HG02852 (cell line): ENCODE measurements around the gene ROR2.

ENCODE experiments used
- ATAC-seq: cut with Tn5 transposase; IDR thresholded peaks from one replicate; pipeline ENCODE4 v1.9.1; 2021; ENCODE audit warnings: mild to moderate bottlenecking, moderate library complexity; ENCODE audit not compliant: unreplicated experiment

Gene ROR2

DNA sequence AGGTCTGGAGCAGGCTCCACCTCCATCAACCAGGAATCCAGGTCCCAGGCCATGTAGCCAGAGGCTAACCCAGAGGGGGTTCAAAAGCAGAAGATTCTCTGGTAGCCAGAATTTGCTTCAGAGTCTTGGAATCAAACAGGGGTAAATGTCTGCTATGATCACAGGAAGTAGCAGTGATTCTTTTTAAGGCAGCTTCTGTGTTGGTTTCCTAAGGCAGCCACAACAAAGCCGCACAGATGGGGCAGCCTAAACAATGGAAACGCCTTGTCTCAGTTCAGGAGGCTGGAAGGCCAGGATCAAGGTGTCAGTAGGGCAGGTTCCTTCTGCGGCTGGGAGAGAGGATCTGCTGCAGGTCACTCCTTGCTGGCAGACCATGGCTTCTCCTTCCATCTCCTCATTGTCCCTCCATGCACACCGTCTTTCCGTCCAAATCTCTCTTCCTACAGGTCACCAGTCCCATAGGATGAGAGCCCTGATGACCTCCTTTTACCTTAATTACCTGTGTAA, 167.3 kb downstream of the ROR2 start:
- ATAC-seq = no peak

DNA sequence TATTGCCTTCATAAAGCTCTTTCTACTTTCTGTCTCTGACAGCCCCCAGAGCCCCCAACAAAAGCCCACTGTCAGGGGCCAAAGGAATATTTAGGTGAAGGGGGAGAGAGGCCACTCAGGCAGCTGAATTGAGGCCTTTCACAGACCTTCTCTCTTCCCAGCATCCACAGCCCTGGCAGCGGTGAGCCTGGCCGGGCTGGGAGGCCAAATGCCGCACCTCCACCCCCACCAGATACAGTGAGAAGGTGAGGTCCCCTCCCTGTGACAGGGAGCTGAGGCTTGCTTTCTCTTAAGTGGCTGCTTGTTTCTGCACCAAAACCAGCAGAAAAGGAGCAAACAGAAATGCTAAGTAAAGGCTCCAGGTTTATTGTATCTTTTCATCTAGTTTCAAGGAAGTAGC, 168.1 kb downstream of the ROR2 start:
- no peak for ATAC-seq

DNA sequence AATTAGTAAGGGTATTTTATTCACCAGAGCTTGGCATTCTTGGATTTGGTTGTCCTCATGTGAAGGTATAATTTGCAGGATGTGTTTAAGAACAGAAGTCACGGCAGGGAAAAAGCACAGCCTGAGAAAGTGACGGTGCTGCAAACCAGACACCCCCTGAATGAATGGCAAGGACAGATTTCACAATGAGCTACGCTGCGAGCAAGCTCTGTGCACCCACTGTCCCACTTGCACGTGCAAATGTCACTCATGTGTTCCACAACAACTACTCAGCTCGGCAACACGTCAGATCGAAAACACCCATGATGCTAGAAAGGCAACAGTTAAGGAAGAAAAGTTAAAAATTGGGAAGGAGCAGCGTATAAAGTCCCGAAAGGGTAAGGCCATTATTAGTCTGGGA, 168.9 kb downstream of the ROR2 start:
- ATAC-seq = no peak

DNA sequence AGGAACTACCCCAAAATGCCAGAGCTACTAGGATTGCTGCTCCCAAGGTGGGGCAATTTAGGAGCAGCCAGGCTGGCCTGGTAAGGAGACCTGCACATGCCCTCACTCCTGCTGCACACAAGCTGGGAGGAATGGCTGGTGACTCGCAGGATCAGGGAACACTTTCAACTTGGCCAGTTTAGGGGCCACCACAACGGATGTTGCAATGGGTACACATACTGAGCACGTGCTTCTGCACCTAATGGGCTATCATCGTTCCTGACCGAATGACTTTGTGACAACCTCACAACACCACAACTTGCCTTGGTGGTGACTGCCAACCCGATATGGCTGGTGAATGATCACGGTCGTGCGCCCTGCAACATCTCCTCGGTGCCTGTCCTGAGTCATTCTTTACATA, 172.0 kb downstream of the ROR2 start:
- no peak for ATAC-seq

DNA sequence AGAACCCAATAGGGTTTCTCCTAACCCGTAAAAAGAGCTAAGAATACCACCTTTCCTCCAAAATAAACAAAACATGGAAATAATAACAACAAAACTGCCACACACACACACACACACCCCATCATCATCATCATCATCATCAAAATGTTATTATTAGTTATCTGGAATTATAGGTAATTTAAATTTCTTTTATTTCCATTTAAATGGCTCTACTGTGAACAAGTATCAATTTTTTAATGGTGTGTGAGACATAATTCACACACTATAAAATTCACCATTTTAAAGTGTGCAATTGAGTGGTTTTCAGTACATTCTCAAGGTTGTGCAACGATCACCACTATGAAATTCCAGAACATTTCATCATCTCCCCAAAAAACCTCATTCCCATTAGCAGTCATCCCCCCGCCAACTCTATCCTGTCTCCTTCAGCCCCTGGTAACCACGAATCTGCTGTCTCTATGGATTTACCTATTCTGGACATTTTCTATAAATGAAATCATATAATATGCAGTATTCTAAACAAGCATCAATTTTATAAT, 172.7 kb downstream of the ROR2 start:
- ATAC-seq = no peak

DNA sequence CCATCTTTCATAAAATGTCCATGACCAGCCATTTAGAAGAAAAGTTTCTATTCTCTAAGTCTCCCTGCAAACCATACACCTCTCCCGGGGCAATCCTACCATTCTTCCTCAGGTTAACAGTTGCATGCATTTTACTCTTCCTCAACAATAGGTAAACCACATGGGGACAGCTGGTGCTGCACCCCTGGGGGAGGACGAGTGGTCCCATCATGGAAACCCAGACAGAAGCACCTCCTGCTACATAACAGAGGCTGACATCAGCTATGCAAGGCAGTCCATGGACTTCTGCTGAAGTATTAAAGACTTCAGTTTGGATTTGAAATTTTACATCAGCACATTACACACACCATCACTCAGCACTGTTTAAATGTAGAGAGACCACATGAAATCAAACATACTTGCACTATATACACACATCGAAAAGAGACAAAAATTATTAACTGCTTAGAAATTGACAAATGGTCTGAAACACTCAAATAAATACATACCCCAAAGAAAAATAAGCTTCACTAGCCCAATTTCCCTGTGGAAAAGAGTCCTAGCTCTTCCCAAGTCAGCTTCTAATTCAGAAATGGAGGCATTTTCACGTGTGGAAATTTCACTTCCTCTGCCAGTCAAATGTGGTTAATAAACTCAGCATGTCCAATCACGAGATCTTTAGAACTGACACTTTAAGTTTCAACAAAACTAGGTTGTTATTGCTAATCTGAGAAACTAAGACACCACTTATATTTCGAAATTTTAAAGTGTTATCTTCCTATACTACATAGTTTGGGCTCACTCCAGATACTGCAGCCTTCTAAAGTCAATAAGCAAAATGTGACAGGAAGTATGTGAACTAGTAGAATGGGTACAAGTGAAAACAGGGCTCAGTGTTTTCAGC, 173.4 kb downstream of the ROR2 start:
- ATAC-seq = no peak

DNA sequence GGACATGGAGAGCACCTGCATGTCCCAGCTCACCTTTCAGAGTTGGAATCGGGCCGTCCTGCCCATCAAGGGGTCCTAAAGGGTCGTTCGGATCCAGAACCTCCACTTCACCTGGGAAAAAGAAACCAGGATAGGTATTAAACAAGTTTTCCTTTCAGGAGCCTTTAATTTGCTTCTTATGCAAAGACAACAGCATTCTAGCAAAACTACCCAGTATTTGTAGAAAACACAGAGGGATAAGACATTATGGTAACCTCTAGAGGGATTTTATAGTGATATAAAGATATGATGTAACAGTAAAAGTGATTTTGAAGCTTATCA, 174.4 kb downstream of the ROR2 start:
- ATAC-seq = no peak

DNA sequence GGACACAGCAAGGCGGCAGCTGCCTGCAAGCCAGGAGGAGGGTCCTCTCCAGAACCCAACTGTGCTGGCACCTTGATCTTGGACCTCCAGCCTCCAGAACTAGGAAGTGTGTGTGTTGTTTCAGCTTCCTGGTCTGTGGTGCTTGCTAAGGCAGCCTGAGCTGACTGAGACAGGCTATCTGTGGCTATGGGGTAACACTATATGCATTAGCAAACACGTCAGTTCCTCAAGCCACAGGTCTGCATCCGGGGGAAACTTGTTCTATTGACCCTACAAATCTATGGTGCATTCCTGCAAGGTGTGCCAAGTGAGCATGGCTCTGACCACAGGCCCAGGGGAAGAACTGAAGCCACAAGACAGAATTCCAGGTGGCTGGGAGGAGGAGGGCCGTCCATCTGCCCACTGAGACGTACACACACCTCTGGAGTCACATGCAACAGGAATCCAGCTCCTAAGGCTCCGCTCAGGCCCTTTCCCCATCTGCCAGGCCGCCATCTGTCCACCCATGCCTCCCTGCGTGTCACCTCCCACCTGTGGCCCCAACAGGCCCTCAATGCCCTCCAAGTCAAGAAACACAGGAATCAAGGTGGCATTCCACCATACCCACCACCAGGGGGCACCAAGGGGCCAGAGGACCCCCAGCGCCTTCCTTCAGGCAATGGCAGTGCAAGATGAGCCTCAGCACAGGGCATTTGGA, 174.9 kb downstream of the ROR2 start:
- ATAC-seq = no peak

DNA sequence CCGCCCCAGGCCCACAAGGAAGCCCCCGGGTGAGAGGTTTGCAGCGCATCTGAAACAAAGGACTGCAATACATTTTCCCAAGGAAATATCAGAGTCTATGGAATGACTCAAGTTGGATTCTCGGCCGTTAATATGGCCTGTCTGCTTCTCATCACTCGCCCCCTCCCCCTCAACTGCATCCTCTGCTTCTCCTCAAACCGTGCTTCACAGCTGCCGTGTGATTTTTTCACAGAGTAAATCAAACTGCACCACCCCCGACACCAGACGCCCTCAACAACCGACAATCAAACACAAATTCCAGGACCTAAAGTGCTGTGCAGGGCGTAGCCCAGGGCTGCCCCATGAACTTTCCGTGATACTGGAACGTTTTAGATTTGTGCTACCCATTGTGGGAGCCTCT, 176.9 kb downstream of the ROR2 start:
- no peak for ATAC-seq

DNA sequence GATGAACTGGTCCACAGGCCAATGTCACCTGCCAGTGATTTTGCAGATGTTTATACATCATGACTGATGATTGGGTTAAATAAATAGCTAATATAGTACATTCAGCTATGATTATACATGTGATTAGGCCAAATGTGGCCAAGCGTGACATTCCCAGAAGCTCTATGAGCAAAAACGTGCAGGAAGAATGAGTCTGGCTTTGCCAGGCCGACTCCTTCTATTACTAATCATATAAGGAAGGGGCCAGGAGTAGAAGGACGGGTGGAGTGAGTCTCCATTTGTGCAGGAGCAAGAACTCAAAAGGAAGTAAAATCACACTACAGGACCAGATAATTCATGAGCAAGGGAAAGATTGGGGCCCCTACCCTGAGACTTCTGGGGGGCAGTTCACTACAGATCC, 178.2 kb downstream of the ROR2 start:
- no peak for ATAC-seq

DNA sequence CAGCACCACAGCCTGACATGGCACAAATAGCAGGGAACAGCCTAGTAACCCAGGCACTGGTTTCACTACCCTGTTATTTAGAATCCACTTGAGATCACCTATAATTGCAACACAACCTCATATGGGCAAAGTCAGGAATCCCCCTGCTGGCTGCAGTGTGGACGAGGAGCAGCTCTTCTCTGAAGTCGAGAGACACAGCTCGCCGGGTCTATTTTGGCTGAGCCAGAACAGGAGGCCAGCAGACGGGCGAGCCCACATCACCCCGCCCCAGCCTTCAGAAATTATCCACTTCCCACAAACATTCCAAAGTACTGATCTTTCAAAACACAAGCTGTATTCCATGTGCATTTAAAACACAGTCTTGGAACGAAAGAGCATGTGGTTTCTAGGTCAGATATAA, 179.0 kb downstream of the ROR2 start:
- no peak for ATAC-seq

DNA sequence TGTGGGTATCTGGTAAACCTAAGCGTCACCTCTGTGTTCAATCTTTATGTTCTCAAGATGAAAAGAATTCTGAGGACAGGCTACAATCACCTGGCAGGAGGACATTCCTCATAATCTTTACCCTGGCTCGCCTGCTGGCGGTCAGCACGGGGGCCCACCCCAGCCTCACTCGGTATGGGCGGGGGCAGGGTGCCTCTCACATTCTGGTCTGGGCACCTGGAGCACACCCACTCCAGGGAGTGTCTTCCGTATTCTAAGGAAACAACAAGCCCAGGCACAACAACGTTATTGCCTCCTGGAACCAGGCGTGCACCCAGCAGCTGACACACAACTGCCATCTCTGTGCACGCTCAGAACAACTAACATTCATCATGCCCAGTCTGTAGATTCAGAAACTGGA, 179.8 kb downstream of the ROR2 start:
- no peak for ATAC-seq

DNA sequence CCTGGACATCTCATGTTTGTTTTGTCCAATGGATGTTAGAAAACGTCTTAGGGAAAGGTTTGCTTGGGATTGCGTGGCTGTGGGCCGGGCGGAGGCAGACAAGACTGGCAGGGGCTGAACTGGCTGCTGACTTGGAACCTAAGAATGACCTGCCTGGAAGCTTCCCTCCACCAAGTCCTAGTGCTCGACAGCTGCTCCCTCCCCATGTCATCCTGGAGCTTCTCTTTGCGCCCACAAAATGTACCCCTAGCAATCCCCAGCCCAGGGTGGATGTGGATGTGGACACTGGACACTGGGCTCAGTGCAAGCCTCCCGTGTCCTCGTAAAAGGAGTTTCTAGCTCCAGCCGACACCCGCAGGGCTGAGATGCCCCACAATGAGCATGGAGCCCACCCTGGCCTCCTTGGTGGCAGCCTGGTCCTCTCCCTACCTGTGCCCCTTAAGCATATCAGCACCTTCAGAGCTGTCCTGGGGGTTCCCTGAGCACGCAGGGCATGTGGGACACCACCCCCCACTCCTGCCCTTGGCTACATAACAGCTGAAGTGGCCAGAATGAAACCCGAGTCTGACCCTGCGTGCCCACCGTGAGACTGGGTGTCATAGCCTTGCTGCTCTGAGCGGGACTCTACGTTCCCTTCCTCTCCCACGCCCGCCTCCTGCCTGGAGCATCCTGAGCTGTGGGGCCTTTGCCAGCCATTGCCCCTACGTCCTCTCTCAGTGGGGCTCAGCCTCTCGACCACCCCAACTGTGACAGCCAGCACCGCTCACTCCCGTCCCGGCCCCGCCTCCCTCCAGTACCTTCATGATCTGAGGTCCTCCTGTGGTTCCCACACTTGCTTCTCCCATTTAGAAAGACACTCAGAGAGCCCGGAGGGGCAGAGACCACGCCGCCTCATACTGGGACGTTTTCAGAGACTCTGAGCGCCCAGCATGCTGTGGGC, 180.8 kb downstream of the ROR2 start:
- ATAC-seq = no peak

DNA sequence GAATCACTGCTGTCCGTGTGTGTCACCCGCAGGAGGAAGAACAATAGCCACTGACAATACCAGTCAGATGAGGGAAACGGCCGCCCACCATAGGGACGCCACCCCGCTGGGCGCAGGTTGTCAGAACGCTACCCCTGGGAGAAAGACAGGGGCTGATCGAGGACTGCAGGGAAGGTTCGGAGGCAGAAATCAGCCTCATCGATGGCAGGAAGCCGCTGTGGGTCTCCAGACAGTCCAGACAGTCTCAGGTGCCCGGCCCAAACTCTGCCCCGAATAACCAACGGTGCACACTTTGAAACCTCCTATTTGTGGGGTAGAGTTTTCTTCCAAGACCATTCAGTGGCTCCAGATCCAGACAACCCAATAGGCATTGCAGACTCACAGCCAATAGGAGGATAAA, 181.5 kb downstream of the ROR2 start:
- ATAC-seq = no peak

DNA sequence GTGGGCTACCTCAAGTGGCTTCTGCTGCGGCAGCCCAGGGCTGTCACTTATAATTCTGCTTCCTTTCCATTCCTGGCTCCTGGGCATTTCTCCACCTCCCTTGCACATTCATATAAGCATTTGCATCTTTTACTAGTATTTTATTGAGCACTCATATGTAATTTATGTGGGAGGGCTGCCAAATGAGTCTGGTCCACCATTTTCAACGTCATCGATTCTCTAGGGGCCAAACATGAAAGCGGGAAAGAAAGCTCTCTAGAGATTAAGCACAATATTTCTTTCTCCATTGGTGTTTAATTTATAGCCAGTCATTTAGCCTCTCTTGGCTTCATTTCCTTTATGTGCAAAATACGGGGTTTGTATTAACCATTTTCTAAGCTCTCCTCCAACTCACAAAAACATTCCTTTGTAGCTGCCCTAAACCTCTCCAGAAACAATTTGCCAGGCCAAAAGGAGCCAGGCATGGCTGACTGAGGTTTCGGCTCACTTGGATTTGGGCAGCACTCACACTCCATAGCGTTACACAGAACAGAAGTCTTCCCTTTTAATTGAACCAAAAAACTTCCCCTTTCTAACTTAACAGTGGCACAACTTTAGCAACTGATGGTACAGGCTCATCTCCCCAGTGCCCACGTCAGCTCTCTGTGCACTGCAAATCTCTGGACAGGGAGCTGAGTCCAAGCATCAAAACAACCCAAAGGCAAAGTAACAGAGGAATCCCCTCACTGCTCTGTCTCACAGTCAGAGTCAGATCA, 183.5 kb downstream of the ROR2 start:
- ATAC-seq = no peak

DNA sequence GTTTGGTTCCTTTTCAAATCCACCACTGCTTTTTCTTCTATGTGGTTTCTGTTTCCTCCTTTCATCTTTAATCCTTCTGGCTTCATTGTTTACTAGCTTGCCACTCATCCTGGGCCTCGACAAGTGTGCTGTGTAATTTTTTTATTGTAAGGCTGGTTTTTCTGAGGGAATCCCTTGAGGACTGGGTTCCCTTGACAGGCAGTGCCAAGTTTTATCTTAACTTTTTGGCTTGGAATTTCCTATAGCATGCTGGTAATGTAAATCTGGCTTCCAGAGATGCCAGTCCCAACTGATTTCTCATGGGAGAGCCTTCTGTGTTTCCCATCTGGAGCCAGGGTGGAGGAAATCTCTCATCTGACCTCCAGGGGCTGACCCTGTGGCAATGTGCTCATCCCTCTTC, 184.7 kb downstream of the ROR2 start:
- ATAC-seq = no peak

DNA sequence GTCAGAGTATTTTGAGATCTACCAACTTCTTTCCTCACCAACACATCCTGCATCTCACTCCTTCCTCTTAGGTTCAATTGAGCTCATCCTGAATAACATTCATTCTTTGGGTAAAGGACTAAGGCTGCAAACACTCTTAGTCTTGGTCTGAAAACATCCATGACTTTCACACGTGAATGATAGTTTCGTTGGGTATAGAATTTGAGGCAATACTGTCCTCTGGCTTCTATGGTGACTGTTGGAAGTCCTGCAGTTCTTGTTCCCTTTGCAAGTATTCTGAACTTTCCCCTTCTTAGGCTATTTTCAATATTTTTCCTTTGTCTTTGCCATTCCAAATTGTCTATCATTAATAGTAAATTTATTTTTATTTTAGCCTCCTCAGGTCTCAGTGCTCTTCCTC, 185.4 kb downstream of the ROR2 start:
- ATAC-seq = no peak

DNA sequence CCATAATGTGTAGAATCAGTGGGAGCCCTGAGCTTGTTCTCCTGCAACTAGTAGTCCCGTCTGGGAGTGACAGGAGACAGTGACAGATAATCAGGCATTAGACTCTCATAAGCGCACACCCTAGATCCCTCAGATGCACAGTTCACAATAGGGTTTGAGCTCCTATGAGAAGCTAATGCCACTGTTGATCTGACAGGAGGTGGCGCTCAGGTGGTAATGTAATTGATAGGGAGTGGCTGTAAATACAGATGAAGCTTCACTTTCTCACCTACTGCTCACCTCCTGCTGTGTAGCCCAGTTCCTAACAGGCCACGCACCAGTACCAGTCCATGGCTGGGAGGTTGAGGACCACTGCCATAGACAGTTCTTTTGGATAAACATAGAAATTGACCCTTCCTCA, 188.7 kb downstream of the ROR2 start:
- ATAC-seq = no peak

DNA sequence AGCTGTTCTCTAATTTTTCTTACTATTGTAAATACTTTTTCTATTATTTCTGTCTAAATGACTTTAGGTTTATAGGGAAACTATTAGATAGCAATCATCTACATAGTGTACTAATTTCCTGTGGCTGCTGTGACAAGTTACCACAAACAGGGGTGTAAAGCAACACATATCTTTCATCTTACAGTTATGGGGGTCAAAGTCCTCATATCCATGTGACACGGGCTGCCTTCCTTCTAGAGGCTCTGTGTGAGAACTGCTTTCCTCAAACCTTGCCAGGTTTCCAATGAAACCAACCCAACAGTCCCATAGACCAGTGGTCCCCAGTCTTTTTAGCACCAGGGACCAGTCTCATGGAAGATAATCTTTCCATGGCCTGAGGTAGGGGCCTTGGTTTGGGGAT, 189.1 kb downstream of the ROR2 start:
- no peak for ATAC-seq

DNA sequence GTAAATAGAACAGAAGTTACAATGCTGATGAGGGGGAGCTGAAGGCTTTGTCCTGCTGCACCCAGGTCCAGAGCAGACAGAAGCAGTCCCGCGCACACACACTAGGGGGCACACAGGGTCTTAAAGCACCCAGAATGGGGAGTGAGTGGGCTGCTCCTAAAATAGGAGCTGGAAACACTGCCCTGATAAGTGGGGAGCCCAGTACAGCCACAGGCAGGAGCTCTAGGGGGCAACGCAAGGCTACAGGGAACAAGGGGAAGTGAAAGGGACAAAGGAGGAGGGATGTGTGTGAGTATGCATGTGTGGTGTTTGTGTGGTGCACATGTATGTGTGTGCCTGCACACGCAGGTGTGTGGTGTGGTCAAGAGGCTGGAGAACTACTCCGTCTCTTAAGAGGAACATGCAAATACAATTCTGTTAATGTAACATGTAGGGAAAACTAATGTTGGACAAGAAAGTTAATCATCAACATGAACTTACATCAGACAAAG, 191.5 kb downstream of the ROR2 start:
- peak; percentile 55 for ATAC-seq
